ENCODE measurements around the gene CXCL1. TPM values are rescaled to one million over a fixed set of nuclear protein-coding genes. Genes with fewer than 3 reads are reported as not detected.

The CXCL1 gene
- total and polyA plus RNA-seq, 2 donors (not counting 3 experiments of a cell fraction or from before 2014, with no cell fraction given), result 20.0 to 26.7 TPM

GRCh38 chr4:73902817-73903547, 33.8 kb downstream of the CXCL1 start:
- TF ChIP-seq JUN (IDR thresholded peaks at IDR 0.05; ENCODE audit: borderline replicate concordance, insufficient read depth, insufficient read length, low read depth) (no peak), POLR2A (IDR thresholded peaks at IDR 0.05; ENCODE audit: low read depth, low read length) (no peak), EZH2 (IDR thresholded peaks at IDR 0.05; ENCODE audit: borderline replicate concordance, low read depth, low read length, severe bottlenecking) (no peak), POLR2AphosphoS5 (IDR thresholded peaks at IDR 0.05; ENCODE audit: insufficient read depth, low read depth, low read length) (no peak), GATA2 (IDR thresholded peaks at IDR 0.05; ENCODE audit: insufficient read depth, insufficient read length, low read depth, low read length) (no peak), MYC (IDR thresholded peaks at IDR 0.05; ENCODE audit: low read depth, low read length) (no peak), FOS (IDR thresholded peaks at IDR 0.05; ENCODE audit: borderline replicate concordance, insufficient read depth, low read length) (no peak), MAX (IDR thresholded peaks at IDR 0.05; ENCODE audit: insufficient read depth, insufficient read length) (no peak), CTCF (IDR thresholded peaks at IDR 0.05; ENCODE audit: extremely low read depth in 1 of 2, insufficient read depth in 1 of 2, low read depth in 1 of 2, low read length in 2 of 2) (no peak)
- Histone ChIP-seq H4K20me1 (replicated peaks; ENCODE audit: control insufficient read depth, extremely low read depth, insufficient read depth, low read length) (no peaks in the 10 kb centered on the region), H3K36me3 (ENCODE audit: control insufficient read depth in 2 of 2, extremely low read depth in 1 of 2, insufficient read depth in 2 of 2, low read length in 2 of 2) (no peaks in the 10 kb centered on the region), H3K27me3 (ENCODE audit: control insufficient read depth in 2 of 2, insufficient read depth in 2 of 2, low read length in 2 of 2) (no peaks in the 10 kb centered on the region), H3K9me1 (replicated peaks; ENCODE audit: control insufficient read depth, extremely low read depth, insufficient read depth, low read length) (no peaks in the 10 kb centered on the region), H3K4me2 (ENCODE audit: insufficient read depth, low read length) (no peak overlapping the region), H2AFZ (ENCODE audit: low read depth, low read length) (no peak overlapping the region), H3K4me3 (replicated peaks in 1 of 3; ENCODE audit: insufficient read depth in 1 of 3, low read depth in 1 of 3, low read length in 3 of 3) (no peak overlapping the region), H3K9ac (replicated peaks; ENCODE audit: extremely low read depth, insufficient read depth, low read length) (no peak overlapping the region), H3K27ac (ENCODE audit: insufficient read depth, low read depth, low read length) (no peak overlapping the region), H3K79me2 (ENCODE audit: control insufficient read depth, insufficient read depth, low read length) (no peaks in the 10 kb centered on the region), H3K4me1 (ENCODE audit: control insufficient read depth, extremely low read depth, insufficient read depth, low read length) (no peaks in the 10 kb centered on the region), H3K9me3 (replicated peaks; ENCODE audit: control insufficient read depth, insufficient read depth, low read length) (no peaks in the 10 kb centered on the region)
- no TSS peak for BruUV-seq (replicated peaks)
- no peak for DNase-seq (ENCODE audit: low read depth, low spot score)
- ChIA-PET POLR2A (no interaction called here), CTCF (no interaction called here)
- FAIRE-seq, result no peak
- dilution Hi-C loops (cut with MboI; ENCODE audit: extremely low pct_ligation_motif_present, low sequenced_read_pairs) (no loop called here), intact Hi-C loops (cut with micrococcal nuclease) (no loop called here)
